ENCODE data around the gene ANKZF1.

Gene ANKZF1

DNA sequence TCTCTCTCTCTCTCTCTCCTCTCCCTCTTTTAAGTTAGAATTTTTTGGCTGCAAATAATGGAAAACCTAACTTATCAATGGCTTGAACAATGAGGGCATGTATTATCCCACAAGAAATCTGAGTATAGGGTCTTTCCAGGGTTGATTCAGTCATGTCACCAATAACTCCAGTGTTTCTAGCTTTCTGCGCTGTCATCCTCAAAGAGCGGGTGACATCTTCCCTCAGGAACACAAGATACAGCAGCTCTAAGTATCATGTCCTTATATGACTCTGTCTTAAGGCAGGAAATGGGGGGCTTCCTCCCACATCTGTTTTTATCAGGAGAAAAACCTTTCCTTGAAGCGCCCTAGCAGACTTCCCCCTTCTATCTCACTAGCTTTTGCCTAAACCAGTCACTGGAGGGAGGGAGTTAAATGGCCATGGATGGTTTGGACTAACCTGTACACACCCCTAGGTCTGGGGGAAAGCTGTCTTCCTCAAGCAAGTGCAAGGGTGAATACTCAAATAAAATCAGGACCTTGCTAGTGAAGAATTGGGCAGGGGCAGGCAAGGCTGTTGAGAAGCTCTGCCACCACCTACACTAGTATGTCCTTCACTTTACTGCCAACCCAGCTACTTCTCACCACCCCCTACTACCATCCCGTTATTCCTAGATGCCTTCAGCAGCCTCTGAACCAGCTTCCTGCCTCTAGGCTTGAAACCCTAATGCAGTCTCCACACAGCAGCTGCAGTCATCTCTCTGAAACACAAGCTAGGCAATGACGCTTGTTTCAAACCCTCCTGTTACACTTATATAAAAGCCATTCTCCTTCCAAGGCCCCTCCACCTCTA is 31.6 kb downstream of the ANKZF1 start:
- Histone ChIP-seq H3K27me3 (ENCODE audit: insufficient read depth, low read length) (no peaks in the 10 kb centered on the region), H3K27ac (ENCODE audit: low read depth, low read length) (no peak overlapping the region), H3K79me2 (ENCODE audit: control insufficient read depth, insufficient read depth, low read length, unreplicated experiment) (no peaks in the 10 kb centered on the region), H3K36me3 (ENCODE audit: insufficient read depth, low read length) (no peaks in the 10 kb centered on the region), H3K4me1 (ENCODE audit: control insufficient read depth, insufficient read depth, low read length, unreplicated experiment) (no peaks in the 10 kb centered on the region), H3K4me3 (ENCODE audit: low read depth, low read length) (no peak overlapping the region), H2AFZ (ENCODE audit: low read length, unreplicated experiment) (no peak overlapping the region)

DNA sequence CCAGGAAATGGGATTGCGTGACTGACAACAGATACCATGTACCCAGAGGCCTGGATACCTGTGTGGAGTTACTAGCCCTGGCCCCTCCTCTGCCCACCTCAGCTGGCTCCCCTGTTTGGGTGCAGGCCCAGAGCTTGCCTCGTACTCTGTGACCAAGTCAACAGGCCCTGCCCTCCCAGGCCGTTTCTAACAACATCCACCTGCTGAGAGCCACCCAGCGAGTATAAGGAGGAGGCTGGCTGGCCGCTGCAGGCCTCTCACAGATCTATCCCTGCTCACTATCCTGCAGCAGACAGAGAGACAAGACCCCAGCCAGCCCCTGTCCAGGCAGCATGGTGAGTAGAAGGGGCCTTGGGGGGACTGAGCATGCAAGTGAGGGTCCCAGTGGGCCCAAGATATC is 36.6 kb downstream of the ANKZF1 start:
- H3K27me3 ChIP-seq (ENCODE audit: insufficient read depth, low read length) = no peaks in the 10 kb centered on the region
- no peaks in the 10 kb centered on the region for H3K79me2 ChIP-seq (ENCODE audit: control insufficient read depth, insufficient read depth, low read length, unreplicated experiment)
- H3K4me3 ChIP-seq (ENCODE audit: low read depth, low read length) = no peak overlapping the region
- H2AFZ ChIP-seq (ENCODE audit: low read length, unreplicated experiment) = no peak overlapping the region
- no peaks in the 10 kb centered on the region for H3K4me1 ChIP-seq (ENCODE audit: control insufficient read depth, insufficient read depth, low read length, unreplicated experiment)
- H3K36me3 ChIP-seq (ENCODE audit: insufficient read depth, low read length) = no peaks in the 10 kb centered on the region
- H3K27ac ChIP-seq (ENCODE audit: low read depth, low read length) = no peak overlapping the region

DNA sequence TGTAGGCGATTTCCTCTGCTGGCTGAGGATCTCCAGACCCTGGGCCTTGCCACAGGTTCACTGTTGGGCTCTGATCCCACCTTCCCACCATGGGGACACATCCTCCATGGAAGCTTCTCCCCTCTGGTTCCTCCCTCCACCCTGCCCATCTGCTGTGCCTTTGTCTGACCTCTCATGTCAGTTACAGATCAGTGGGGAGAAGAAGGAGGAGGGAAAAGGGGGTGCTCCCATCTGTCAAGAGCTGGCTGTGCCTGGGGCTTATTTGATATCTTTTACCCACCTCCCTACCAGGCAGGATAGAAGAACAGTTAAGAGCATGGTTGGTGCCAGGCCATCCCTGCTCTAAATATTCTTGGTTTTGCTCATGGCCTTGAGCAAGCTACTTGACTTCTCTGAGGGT is 37.3 kb downstream of the ANKZF1 start:
- Histone ChIP-seq H3K36me3 (ENCODE audit: insufficient read depth, low read length) (no peaks in the 10 kb centered on the region), H2AFZ (ENCODE audit: low read length, unreplicated experiment) (no peak overlapping the region), H3K79me2 (ENCODE audit: control insufficient read depth, insufficient read depth, low read length, unreplicated experiment) (no peaks in the 10 kb centered on the region), H3K4me3 (ENCODE audit: low read depth, low read length) (no peak overlapping the region), H3K27me3 (ENCODE audit: insufficient read depth, low read length) (no peaks in the 10 kb centered on the region), H3K27ac (ENCODE audit: low read depth, low read length) (no peak overlapping the region), H3K4me1 (ENCODE audit: control insufficient read depth, insufficient read depth, low read length, unreplicated experiment) (no peaks in the 10 kb centered on the region)

DNA sequence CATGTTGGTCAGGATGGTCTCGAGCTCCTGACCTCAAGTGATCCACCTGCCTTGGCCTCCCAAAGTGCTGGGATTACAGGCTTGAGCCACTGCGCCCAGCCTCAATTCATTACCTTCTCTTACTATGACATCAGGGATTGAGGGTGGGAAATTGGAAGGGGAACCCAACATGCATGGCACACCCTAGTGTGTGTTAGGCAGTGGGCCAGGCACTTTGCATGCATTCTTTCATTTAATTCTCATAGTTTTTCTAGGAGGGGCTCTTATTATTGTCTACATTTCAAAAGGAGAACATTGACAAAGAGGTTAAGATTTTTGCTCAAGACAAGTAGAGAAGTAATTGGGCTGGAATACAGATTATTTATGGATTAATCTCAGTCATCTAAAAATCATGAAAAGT is 38.7 kb downstream of the ANKZF1 start:
- H2AFZ ChIP-seq (ENCODE audit: low read length, unreplicated experiment) = no peak overlapping the region
- H3K27me3 ChIP-seq (ENCODE audit: insufficient read depth, low read length) = no peaks in the 10 kb centered on the region
- H3K79me2 ChIP-seq (ENCODE audit: control insufficient read depth, insufficient read depth, low read length, unreplicated experiment) = no peaks in the 10 kb centered on the region
- H3K4me3 ChIP-seq (ENCODE audit: low read depth, low read length) = no peak overlapping the region
- no peaks in the 10 kb centered on the region for H3K36me3 ChIP-seq (ENCODE audit: insufficient read depth, low read length)
- peaks cover 8% of the 10 kb centered on the region for H3K4me1 ChIP-seq (ENCODE audit: control insufficient read depth, insufficient read depth, low read length, unreplicated experiment)
- H3K27ac ChIP-seq (ENCODE audit: low read depth, low read length) = no peak overlapping the region

DNA sequence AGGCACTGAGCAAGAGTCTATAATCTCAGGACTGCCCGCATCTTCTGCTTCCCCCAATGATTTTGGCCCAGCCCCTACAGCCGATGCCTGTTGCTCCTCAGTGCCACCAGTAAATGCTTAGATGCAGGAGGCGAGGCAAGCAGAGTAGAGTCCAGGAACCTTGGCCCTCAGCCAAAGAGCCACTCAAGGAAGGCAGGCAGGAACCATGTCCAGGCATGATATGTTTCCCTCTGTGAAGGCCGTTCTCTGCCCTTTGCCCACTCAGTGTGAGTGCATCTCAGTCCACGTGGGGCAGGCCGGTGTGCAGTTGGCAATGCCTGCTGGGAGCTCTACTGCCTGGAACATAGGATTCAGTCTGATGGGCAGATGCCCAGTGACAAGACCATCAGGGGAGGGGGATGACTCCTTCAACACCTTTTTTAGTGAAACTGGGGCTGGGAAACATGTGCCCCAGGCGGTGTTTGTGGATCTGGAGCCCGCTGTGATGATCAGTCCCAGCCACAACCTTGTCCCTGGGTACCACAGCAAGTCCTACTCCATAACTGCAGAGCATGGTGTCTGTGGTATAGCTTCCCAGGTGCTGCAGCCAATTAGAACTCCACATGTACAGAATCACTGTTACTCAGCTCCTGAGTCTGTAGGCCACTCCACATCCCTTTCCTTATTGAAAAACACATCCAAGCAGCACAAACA is 39.9 kb downstream of the ANKZF1 start:
- Histone ChIP-seq H3K27ac (ENCODE audit: low read depth, low read length) (no peak overlapping the region), H3K36me3 (ENCODE audit: insufficient read depth, low read length) (no peaks in the 10 kb centered on the region), H3K79me2 (ENCODE audit: control insufficient read depth, insufficient read depth, low read length, unreplicated experiment) (no peaks in the 10 kb centered on the region)

DNA sequence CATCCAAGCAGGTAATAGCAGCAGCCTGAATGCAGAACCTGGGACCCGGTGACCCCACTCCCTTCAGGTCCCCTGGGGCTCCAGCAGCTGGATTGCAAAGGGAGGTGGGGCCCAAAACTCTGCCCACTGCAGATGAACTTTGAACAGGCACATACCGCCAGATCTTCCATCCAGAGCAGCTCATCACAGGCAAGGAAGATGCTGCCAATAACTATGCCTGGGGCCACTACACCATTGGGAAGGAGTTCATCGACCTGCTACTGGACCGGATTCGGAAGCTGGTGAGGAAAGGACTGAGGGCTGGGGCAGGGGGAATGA is 40.4 kb downstream of the ANKZF1 start:
- no peaks in the 10 kb centered on the region for H3K36me3 ChIP-seq (ENCODE audit: insufficient read depth, low read length)
- H3K79me2 ChIP-seq (ENCODE audit: control insufficient read depth, insufficient read depth, low read length, unreplicated experiment) = no peaks in the 10 kb centered on the region
- no peak overlapping the region for H3K4me3 ChIP-seq (ENCODE audit: low read depth, low read length)
- no peaks in the 10 kb centered on the region for H3K27me3 ChIP-seq (ENCODE audit: insufficient read depth, low read length)
- no peak overlapping the region for H3K27ac ChIP-seq (ENCODE audit: low read depth, low read length)
- H2AFZ ChIP-seq (ENCODE audit: low read length, unreplicated experiment) = no peak overlapping the region
- H3K4me1 ChIP-seq (ENCODE audit: control insufficient read depth, insufficient read depth, low read length, unreplicated experiment) = peaks cover 22% of the 10 kb centered on the region

More for the DNA sequence above, 39.9 kb downstream of the ANKZF1 start:
- no peak overlapping the region for H2AFZ ChIP-seq (ENCODE audit: low read length, unreplicated experiment)
- H3K27me3 ChIP-seq (ENCODE audit: insufficient read depth, low read length) = no peaks in the 10 kb centered on the region
- no peak overlapping the region for H3K4me3 ChIP-seq (ENCODE audit: low read depth, low read length)
- peaks cover 17% of the 10 kb centered on the region for H3K4me1 ChIP-seq (ENCODE audit: control insufficient read depth, insufficient read depth, low read length, unreplicated experiment)

DNA sequence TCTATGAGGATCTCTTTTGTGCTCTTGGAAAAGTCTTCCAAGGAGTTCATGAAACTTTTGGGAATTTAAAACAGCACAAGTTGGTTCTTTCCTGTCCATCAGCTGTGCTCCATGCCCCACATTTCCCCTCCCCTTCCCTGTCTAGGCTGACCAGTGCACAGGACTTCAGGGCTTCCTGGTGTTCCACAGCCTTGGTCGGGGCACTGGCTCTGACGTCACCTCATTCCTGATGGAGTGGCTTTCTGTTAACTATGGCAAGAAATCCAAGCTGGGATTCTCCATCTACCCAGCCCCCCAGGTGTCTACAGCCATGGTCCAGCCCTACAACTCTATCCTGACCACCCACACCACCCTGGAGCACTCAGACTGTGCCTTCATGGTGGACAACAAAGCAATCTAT is 41.4 kb downstream of the ANKZF1 start:
- no peaks in the 10 kb centered on the region for H3K27me3 ChIP-seq (ENCODE audit: insufficient read depth, low read length)
- H3K79me2 ChIP-seq (ENCODE audit: control insufficient read depth, insufficient read depth, low read length, unreplicated experiment) = no peaks in the 10 kb centered on the region
- H3K36me3 ChIP-seq (ENCODE audit: insufficient read depth, low read length) = no peaks in the 10 kb centered on the region
- H3K27ac ChIP-seq (ENCODE audit: low read depth, low read length) = no peak overlapping the region
- H3K4me1 ChIP-seq (ENCODE audit: control insufficient read depth, insufficient read depth, low read length, unreplicated experiment) = peaks cover 23% of the 10 kb centered on the region
- no peak overlapping the region for H2AFZ ChIP-seq (ENCODE audit: low read length, unreplicated experiment)
- H3K4me3 ChIP-seq (ENCODE audit: low read depth, low read length) = no peak overlapping the region

DNA sequence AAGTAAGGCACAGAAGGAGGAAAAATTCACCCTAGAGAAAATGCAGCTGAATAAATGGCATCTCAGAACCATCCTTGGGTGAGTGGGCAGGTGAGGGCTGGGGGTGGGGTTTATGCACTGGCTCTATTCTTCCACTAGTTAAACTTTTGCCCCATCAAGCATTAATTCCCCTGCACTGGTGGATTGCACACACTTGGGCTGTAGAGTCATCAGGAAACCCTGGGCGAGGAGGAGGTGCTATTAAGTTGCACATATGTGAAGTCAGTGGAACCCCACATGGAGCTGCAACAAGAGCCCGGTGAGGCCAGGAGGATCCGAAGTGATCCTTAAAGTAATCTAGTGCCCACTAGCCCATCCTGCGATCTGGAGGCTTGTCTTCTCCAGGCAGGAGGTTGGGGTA is 42.8 kb downstream of the ANKZF1 start:
- H3K27me3 ChIP-seq (ENCODE audit: insufficient read depth, low read length) = no peaks in the 10 kb centered on the region
- no peak overlapping the region for H3K4me3 ChIP-seq (ENCODE audit: low read depth, low read length)
- no peaks in the 10 kb centered on the region for H3K36me3 ChIP-seq (ENCODE audit: insufficient read depth, low read length)
- H3K27ac ChIP-seq (ENCODE audit: low read depth, low read length) = no peak overlapping the region
- no peaks in the 10 kb centered on the region for H3K79me2 ChIP-seq (ENCODE audit: control insufficient read depth, insufficient read depth, low read length, unreplicated experiment)
- peaks cover 23% of the 10 kb centered on the region for H3K4me1 ChIP-seq (ENCODE audit: control insufficient read depth, insufficient read depth, low read length, unreplicated experiment)
- H2AFZ ChIP-seq (ENCODE audit: low read length, unreplicated experiment) = no peak overlapping the region

DNA sequence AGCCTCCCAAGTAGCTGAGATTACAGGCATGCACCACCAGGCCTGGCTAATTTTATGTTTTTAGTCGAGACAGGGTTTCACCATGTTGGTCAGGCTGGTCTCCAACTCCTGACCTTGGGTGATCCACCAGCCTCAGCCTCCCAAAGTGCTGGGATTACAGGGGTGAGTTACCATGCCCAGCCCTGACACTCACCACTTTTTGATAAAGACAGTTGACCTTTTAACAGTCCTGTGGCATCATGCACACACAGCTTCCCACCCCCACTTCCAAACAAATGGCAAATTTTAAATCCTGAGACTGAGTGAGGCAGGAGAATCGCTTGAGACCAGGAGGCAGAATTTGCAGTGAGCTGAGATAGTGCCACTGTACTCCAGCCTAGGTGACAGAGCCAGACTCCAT is 43.4 kb downstream of the ANKZF1 start:
- H3K27me3 ChIP-seq (ENCODE audit: insufficient read depth, low read length) = no peaks in the 10 kb centered on the region
- no peaks in the 10 kb centered on the region for H3K79me2 ChIP-seq (ENCODE audit: control insufficient read depth, insufficient read depth, low read length, unreplicated experiment)
- no peak overlapping the region for H3K4me3 ChIP-seq (ENCODE audit: low read depth, low read length)
- no peak overlapping the region for H2AFZ ChIP-seq (ENCODE audit: low read length, unreplicated experiment)
- no peak overlapping the region for H3K27ac ChIP-seq (ENCODE audit: low read depth, low read length)
- no peaks in the 10 kb centered on the region for H3K36me3 ChIP-seq (ENCODE audit: insufficient read depth, low read length)
- H3K4me1 ChIP-seq (ENCODE audit: control insufficient read depth, insufficient read depth, low read length, unreplicated experiment) = peaks cover 29% of the 10 kb centered on the region

DNA sequence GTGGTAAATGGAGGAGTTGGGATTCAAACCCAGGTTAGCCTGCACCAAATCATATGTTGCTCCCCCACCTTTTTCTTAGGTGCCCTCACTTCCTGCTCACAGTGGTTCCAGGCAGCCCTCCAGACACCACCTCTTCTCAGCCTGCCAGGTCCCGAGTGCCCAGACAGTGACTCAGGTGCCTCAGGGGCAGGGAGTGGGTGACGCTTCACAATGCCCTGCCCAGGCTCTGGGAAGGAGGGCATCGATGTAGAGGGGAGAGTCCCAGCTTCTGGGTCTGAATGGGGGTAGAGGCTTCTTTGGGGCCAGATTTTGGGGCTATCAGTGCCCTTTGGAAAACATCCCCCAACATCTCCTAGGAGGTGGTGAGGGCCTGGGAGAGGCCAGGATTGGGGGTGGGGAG is 44.3 kb downstream of the ANKZF1 start:
- Histone ChIP-seq H3K27ac (ENCODE audit: low read depth, low read length) (peak overlapping the region; percentile 71), H3K27me3 (ENCODE audit: insufficient read depth, low read length) (no peaks in the 10 kb centered on the region), H3K4me1 (ENCODE audit: control insufficient read depth, insufficient read depth, low read length, unreplicated experiment) (peaks cover 37% of the 10 kb centered on the region), H2AFZ (ENCODE audit: low read length, unreplicated experiment) (peak overlapping the region; percentile 6), H3K4me3 (ENCODE audit: low read depth, low read length) (peak overlapping the region; percentile 14; the same call in 1 of the 2 replicates), H3K79me2 (ENCODE audit: control insufficient read depth, insufficient read depth, low read length, unreplicated experiment) (no peaks in the 10 kb centered on the region), H3K36me3 (ENCODE audit: insufficient read depth, low read length) (no peaks in the 10 kb centered on the region)

DNA sequence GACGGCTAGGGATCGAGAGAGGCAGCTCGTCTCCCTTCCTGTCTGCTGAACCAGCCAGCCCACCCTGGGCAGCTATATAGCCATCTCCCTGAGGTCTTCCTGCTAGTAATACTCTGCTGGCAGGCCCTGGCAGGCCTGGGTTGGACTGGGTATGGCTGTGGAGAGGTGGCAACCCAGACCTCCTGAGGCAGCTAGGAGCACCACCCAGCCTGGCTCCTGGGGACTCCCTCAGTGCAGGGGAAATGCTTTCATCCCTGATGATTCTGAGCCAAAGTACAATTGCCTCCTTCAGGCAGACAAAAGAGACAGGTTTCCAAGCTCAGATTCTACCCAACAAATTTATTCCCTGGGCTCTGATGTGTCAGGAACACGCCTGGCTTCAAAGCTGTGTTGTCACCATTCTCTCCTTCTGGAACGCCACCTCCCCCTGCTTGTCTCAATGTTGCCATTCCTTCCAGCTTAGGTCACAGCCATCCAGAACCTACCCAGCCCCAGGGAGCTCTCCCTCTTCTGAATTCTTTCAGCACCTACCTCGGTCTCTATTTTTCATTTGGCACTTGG is 44.8 kb downstream of the ANKZF1 start:
- H3K27ac ChIP-seq (ENCODE audit: low read depth, low read length) = peak overlapping the region; percentile 71
- H3K4me1 ChIP-seq (ENCODE audit: control insufficient read depth, insufficient read depth, low read length, unreplicated experiment) = peaks cover 37% of the 10 kb centered on the region
- H3K27me3 ChIP-seq (ENCODE audit: insufficient read depth, low read length) = no peaks in the 10 kb centered on the region
- no peaks in the 10 kb centered on the region for H3K36me3 ChIP-seq (ENCODE audit: insufficient read depth, low read length)
- H2AFZ ChIP-seq (ENCODE audit: low read length, unreplicated experiment) = peak overlapping the region; percentile 6
- peak overlapping the region; percentile 14; the same call in 1 of the 2 replicates for H3K4me3 ChIP-seq (ENCODE audit: low read depth, low read length)
- H3K79me2 ChIP-seq (ENCODE audit: control insufficient read depth, insufficient read depth, low read length, unreplicated experiment) = no peaks in the 10 kb centered on the region

Measured in ACC112 (cell line).